Thyroid gland (tissue), 4 donors: Measurements from ENCODE around the gene FLRT3.

ENCODE experiments used
- CTCF ChIP-seq, 6 experiments: fragments of 200-600 bp in 3 of 6; fragments of 450-650 bp in 3 of 6; sonication (generic) in 3 of 6; IDR thresholded peaks; one replicate each; pipeline ENCODE4 v1.5.1; 2016 to 2019; ENCODE audit warnings: antibody characterized with exemption in 6 of 6, mild to moderate bottlenecking in 2 of 6, inconsistent platforms in 1 of 6, moderate library complexity in 1 of 6
- POLR2A ChIP-seq, 2 donors: fragments of 450-650 bp; IDR thresholded peaks; one replicate each; pipeline ENCODE4 v1.6.1; 2017; ENCODE audit warnings: antibody characterized with exemption in 2 of 2, mild to moderate bottlenecking in 2 of 2, moderate library complexity in 1 of 2

DNA sequence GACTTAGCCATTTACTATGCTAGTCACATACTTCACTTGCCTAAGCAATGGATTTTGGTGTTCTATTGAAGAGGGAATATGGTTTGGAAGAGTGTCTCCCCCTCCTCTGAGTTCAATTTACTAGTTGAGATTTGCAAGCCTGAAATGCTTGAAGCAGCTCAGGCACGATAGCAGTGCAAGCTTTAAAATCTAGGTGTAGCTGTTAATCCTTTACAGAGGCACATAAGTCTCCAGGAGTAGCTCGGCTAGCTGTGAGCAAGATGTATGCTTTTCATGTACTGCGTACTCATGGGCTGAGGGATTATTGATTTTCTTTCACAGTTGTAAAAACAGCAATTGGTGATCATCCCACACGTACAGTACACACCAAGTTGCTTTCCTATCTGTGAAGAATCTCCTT lies 726 bp downstream of the FLRT3 start:
- TF ChIP-seq CTCF (IDR thresholded peaks at IDR 0.05) (no peak), POLR2A (IDR thresholded peaks at IDR 0.05) (no peak)
